ENCODE data around the gene C17orf67. TPM values are rescaled to one million over a fixed set of nuclear protein-coding genes. Genes with fewer than 3 reads are reported as not detected.

Gene C17orf67
- total and polyA plus RNA-seq, 9 of the 15 experiments (the other 6 are each of a cell fraction or from before 2014, with no cell fraction given) = 0.07 to 1.7 (median 0.59) TPM

DNA sequence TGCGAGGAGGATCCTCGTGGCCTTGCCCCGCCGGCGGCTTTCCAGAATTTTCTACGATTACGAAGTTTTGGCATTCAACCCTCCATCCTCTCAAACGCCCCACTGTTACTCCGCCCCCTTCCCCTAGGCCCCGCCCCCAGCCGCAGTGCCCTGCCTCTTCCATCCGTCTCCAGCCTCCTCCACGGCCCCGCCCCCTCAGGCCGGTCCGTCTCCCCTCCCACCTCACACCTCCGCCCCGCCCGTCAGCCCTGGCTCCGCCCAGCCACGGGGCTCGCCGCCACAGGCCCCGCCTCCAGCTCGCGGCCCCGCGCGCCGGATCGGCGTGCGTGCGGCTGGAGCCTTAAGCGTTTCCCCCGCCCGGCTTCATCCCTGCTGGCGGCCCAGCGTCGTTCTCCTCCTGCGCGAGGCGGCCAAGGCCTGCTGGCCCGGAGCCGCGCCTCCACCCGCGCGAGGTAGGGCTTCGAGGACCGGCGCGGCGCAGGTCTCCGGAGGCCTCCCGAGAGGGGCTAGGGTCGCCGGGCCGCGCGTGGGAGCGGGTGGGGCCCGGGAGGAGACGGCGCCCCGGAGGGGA is at the start of gene C17orf67, which contains the start of gene DGKE (continued):
- TF ChIP-seq, protein P1, sequence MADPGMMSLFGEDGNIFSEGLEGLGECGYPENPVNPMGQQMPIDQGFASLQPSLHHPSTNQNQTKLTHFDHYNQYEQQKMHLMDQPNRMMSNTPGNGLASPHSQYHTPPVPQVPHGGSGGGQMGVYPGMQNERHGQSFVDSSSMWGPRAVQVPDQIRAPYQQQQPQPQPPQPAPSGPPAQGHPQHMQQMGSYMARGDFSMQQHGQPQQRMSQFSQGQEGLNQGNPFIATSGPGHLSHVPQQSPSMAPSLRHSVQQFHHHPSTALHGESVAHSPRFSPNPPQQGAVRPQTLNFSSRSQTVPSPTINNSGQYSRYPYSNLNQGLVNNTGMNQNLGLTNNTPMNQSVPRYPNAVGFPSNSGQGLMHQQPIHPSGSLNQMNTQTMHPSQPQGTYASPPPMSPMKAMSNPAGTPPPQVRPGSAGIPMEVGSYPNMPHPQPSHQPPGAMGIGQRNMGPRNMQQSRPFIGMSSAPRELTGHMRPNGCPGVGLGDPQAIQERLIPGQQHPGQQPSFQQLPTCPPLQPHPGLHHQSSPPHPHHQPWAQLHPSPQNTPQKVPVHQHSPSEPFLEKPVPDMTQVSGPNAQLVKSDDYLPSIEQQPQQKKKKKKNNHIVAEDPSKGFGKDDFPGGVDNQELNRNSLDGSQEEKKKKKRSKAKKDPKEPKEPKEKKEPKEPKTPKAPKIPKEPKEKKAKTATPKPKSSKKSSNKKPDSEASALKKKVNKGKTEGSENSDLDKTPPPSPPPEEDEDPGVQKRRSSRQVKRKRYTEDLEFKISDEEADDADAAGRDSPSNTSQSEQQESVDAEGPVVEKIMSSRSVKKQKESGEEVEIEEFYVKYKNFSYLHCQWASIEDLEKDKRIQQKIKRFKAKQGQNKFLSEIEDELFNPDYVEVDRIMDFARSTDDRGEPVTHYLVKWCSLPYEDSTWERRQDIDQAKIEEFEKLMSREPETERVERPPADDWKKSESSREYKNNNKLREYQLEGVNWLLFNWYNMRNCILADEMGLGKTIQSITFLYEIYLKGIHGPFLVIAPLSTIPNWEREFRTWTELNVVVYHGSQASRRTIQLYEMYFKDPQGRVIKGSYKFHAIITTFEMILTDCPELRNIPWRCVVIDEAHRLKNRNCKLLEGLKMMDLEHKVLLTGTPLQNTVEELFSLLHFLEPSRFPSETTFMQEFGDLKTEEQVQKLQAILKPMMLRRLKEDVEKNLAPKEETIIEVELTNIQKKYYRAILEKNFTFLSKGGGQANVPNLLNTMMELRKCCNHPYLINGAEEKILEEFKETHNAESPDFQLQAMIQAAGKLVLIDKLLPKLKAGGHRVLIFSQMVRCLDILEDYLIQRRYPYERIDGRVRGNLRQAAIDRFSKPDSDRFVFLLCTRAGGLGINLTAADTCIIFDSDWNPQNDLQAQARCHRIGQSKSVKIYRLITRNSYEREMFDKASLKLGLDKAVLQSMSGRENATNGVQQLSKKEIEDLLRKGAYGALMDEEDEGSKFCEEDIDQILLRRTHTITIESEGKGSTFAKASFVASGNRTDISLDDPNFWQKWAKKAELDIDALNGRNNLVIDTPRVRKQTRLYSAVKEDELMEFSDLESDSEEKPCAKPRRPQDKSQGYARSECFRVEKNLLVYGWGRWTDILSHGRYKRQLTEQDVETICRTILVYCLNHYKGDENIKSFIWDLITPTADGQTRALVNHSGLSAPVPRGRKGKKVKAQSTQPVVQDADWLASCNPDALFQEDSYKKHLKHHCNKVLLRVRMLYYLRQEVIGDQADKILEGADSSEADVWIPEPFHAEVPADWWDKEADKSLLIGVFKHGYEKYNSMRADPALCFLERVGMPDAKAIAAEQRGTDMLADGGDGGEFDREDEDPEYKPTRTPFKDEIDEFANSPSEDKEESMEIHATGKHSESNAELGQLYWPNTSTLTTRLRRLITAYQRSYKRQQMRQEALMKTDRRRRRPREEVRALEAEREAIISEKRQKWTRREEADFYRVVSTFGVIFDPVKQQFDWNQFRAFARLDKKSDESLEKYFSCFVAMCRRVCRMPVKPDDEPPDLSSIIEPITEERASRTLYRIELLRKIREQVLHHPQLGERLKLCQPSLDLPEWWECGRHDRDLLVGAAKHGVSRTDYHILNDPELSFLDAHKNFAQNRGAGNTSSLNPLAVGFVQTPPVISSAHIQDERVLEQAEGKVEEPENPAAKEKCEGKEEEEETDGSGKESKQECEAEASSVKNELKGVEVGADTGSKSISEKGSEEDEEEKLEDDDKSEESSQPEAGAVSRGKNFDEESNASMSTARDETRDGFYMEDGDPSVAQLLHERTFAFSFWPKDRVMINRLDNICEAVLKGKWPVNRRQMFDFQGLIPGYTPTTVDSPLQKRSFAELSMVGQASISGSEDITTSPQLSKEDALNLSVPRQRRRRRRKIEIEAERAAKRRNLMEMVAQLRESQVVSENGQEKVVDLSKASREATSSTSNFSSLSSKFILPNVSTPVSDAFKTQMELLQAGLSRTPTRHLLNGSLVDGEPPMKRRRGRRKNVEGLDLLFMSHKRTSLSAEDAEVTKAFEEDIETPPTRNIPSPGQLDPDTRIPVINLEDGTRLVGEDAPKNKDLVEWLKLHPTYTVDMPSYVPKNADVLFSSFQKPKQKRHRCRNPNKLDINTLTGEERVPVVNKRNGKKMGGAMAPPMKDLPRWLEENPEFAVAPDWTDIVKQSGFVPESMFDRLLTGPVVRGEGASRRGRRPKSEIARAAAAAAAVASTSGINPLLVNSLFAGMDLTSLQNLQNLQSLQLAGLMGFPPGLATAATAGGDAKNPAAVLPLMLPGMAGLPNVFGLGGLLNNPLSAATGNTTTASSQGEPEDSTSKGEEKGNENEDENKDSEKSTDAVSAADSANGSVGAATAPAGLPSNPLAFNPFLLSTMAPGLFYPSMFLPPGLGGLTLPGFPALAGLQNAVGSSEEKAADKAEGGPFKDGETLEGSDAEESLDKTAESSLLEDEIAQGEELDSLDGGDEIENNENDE (IDR thresholded peaks at IDR 0.05; ENCODE audit: low read depth, low read length) = no peak
- TF ChIP-seq, protein P2, sequence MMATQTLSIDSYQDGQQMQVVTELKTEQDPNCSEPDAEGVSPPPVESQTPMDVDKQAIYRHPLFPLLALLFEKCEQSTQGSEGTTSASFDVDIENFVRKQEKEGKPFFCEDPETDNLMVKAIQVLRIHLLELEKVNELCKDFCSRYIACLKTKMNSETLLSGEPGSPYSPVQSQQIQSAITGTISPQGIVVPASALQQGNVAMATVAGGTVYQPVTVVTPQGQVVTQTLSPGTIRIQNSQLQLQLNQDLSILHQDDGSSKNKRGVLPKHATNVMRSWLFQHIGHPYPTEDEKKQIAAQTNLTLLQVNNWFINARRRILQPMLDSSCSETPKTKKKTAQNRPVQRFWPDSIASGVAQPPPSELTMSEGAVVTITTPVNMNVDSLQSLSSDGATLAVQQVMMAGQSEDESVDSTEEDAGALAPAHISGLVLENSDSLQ (IDR thresholded peaks at IDR 0.05) = peak; percentile 79
- no peak for TF ChIP-seq ESRRA (IDR thresholded peaks at IDR 0.05; ENCODE audit: borderline replicate concordance, low read depth)
- TF ChIP-seq MTA1 (IDR thresholded peaks at IDR 0.05; ENCODE audit: borderline replicate concordance) = no peak
- peak in 1 of 2 experiments; percentile 64; a peak in 2 of 4 replicates for TF ChIP-seq NRF1 (conservative IDR thresholded peaks at IDR 0.05 in 1 of 2, IDR thresholded peaks at IDR 0.05 in 1 of 2)
- peak; percentile 40; the same call in 1 of the 2 replicates for TF ChIP-seq EGR1 (conservative IDR thresholded peaks at IDR 0.05)
- TF ChIP-seq, protein P3, sequence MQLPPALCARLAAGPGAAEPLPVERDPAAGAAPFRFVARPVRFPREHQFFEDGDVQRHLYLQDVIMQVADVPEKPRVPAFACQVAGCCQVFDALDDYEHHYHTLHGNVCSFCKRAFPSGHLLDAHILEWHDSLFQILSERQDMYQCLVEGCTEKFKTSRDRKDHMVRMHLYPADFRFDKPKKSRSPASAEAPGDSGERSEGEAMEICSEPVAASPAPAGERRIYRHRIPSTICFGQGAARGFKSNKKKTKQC (CRISPR knock-in tag; IDR thresholded peaks at IDR 0.05) = peak; percentile 81; the same call in 1 of the 2 replicates
- no peak for TF ChIP-seq MTF1 (CRISPR knock-in tag; IDR thresholded peaks at IDR 0.05; ENCODE audit: borderline replicate concordance)
- TF ChIP-seq ZNF507 (tag; conservative IDR thresholded peaks at IDR 0.05) = no peak
- no peak for TF ChIP-seq POLR2AphosphoS5 (IDR thresholded peaks at IDR 0.05; ENCODE audit: control insufficient read depth, insufficient read depth, low read depth, low read length)
- no peak for TF ChIP-seq ZC3H11A (IDR thresholded peaks at IDR 0.05; ENCODE audit: low read depth, low read length)
- TF ChIP-seq POLR2A (conservative IDR thresholded peaks at IDR 0.05) = peak; percentile 71
- TF ChIP-seq, protein P4, sequence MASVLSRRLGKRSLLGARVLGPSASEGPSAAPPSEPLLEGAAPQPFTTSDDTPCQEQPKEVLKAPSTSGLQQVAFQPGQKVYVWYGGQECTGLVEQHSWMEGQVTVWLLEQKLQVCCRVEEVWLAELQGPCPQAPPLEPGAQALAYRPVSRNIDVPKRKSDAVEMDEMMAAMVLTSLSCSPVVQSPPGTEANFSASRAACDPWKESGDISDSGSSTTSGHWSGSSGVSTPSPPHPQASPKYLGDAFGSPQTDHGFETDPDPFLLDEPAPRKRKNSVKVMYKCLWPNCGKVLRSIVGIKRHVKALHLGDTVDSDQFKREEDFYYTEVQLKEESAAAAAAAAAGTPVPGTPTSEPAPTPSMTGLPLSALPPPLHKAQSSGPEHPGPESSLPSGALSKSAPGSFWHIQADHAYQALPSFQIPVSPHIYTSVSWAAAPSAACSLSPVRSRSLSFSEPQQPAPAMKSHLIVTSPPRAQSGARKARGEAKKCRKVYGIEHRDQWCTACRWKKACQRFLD (CRISPR knock-in tag; IDR thresholded peaks at IDR 0.05) = no peak

Data from K562 (cell line).